Retinal pigment epithelial cell (primary cell): ENCODE measurements around the gene H2BK1.

Source experiments
- DNase-seq: peaks from one replicate; pipeline ENCODE4 v3.0.0-alpha.2; 2010; ENCODE audit warnings: low read depth
- H3K4me3 ChIP-seq: 2 replicates; pipeline ENCODE4 v1.5.1; 2011; ENCODE audit warnings: mild to moderate bottlenecking, low read length, control low read depth, moderate library complexity
- CTCF ChIP-seq: conservative IDR thresholded peaks from 2 replicates; pipeline ENCODE4 v1.5.1; 2011; ENCODE audit warnings: low read depth, low read length, control low read depth, inconsistent platforms

H2BK1 gene

GRCh38 chr7:151161757-151162156, 48.5 kb downstream of the H2BK1 start:
- TF ChIP-seq CTCF = no peak
- no peak for DNase-seq
- no peak overlapping the region for H3K4me3 ChIP-seq
